ENCODE measurements around the gene LHX4.

The LHX4 gene

DNA sequence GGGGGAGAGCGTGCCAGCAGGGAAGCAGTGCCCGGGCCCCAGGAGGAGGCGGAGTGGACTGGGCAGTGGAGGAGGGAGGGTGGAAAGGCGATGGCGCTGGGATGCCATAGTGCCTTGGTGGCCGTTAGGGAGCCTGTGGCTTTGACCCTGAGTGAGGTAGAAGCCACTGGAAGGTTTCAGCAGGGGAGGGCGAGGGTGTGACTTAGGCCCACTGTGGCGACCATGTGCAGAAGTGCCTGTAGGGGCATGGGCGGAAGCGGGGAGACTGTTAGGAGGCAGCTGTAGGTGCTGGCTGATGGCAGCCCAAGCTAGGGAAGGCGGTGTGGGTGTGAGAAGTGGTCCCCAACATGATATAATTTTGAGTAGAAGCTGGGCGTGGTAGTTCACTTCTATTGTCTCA is 28.2 kb downstream of the LHX4 start:
- CTCF ChIA-PET = no interaction called here
- no peak overlapping the region for H3K27ac ChIP-seq
- POLR2A ChIA-PET (ENCODE audit: low non-redundant PET) = no interaction called here
- DNase-seq (ENCODE audit: low spot score) = no peak
- TF ChIP-seq CTCF (conservative IDR thresholded peaks at IDR 0.05; ENCODE audit: low read depth) = no peak

- ChIA-PET CTCF (no interaction called here), POLR2A (ENCODE audit: low non-redundant PET) (no interaction called here)
- no peak for DNase-seq (ENCODE audit: low spot score)
- TF ChIP-seq CTCF (conservative IDR thresholded peaks at IDR 0.05; ENCODE audit: low read depth) = no peak
- no peak overlapping the region for H3K27ac ChIP-seq
These were observed 28.9 kb downstream of the LHX4 start for GRCh38 chr1:180258935-180259334.

DNA sequence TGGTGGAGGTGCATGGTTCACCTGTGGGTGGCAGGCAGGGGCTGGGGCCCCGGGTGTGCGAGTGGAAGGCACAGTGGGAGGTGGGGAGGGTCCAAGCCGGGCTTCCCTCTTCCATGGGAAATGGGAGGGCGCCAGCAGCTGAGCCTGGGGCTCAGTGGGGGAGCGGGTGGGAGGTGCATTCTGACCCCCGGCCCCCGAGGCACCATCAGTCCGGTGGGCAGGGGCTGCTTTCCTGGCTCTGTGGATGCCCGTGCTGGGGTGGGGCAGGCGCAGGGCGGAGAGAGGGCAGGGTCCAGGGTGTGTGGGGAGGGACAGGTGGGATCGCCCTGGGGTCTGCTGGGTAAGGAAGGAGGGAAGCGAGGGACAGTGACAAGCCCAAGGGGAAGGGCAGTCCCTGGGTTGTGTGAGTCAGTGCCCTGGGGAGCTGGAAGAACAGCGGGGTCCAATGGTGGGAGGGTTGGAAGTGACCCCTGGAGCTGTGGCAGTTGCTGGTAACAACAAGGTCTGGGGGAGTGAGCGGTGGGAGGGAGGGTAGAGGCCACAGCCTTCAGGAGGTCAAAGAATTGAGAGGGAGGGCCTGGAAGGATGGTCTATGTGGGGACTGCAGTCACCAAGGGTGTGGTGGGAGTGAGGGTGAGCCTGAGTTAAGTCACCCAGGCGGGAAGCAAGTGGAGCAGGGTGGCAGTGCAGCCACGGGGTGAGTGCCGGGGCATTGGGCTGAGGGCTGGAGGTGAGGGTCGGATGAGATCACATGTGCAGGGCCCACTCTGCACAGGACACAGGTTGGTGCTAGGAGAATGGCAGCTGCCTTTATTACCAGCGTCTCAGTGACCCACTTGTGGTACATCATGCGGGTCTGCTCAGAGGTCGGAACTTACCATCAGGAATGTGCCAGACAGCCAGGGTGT is 29.6 kb downstream of the LHX4 start:
- H3K27ac ChIP-seq = no peak overlapping the region
- CTCF ChIA-PET = interaction anchor here (0.5 kb wide), 1 partner anchor 596 kb away, joined by 3 read pairs; no protein-coding TSS in a partner anchor
- no peak for TF ChIP-seq CTCF (conservative IDR thresholded peaks at IDR 0.05; ENCODE audit: low read depth)
- POLR2A ChIA-PET (ENCODE audit: low non-redundant PET) = no interaction called here
- no peak for DNase-seq (ENCODE audit: low spot score)

GRCh38 chr1:180260541-180260940 is 30.5 kb downstream of the LHX4 start:
- ChIA-PET CTCF (interaction anchor here (0.5 to 0.7 kb wide), 4 partner anchors 443 to 595 kb away, joined by 3 to 5 read pairs (median 4); no protein-coding TSS in a partner anchor), POLR2A (ENCODE audit: low non-redundant PET) (no interaction called here)
- TF ChIP-seq CTCF (conservative IDR thresholded peaks at IDR 0.05; ENCODE audit: low read depth) = no peak

GRCh38 chr1:180261030-180261429 is 31.0 kb downstream of the LHX4 start:
- CTCF ChIA-PET = interaction anchor here (0.5 to 0.7 kb wide), 3 partner anchors 443 to 591 kb away, joined by 3 to 5 read pairs (median 5); no protein-coding TSS in a partner anchor
- DNase-seq (ENCODE audit: low spot score) = no peak
- TF ChIP-seq CTCF (conservative IDR thresholded peaks at IDR 0.05; ENCODE audit: low read depth) = no peak
- POLR2A ChIA-PET (ENCODE audit: low non-redundant PET) = no interaction called here
- no peak overlapping the region for H3K27ac ChIP-seq

More at GRCh38 chr1:180260541-180260940, 30.5 kb downstream of the LHX4 start:
- H3K27ac ChIP-seq = no peak overlapping the region
- DNase-seq (ENCODE audit: low spot score) = no peak

DNA sequence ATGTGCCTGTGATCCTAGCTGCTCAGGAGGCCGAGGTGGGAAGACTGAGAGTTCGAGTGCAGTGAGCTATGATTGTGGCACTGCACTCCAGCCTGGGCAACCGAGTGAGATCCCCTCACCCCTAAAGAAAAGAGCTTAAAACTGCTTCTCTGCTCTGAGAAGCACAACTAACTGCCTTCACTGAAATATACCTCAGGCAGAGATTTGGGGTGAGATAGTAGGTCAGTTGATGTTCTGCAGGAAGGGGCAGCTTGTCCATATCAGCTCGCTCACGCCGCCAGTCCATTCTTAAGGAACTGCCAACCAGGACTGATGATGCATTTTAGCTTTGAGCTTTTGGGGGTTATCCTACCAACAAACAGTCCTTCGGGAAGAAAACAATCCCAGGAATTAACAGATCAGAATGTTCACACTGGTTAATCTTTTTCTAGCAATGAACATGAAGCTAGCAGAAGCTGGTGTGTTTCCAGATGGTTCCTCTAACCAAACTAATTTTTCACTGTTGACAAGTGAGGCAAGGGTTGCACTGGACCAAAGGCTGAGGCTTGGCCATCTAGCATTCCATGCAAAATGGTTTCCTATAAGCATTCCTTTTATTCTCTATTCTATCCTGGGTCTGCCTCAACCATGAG is 31.6 kb downstream of the LHX4 start:
- TF ChIP-seq CTCF (conservative IDR thresholded peaks at IDR 0.05; ENCODE audit: low read depth) = no peak
- POLR2A ChIA-PET (ENCODE audit: low non-redundant PET) = no interaction called here
- no peak for DNase-seq (ENCODE audit: low spot score)
- H3K27ac ChIP-seq = no peak overlapping the region
- CTCF ChIA-PET = interaction anchor here (1.1 kb wide), 1 partner anchor 221 kb away, joined by 4 read pairs; no protein-coding TSS in a partner anchor

Measured in RWPE1 (cell line).